ENCODE data around the gene PCBD1. TPM values are rescaled to one million over a fixed set of nuclear protein-coding genes. Genes with fewer than 3 reads are reported as not detected.

The PCBD1 gene
- total and polyA plus RNA-seq, 2 experiments from 2014 or later = 33.3 to 78.5 TPM

- TF ChIP-seq STAT1 (IDR thresholded peaks at IDR 0.05; ENCODE audit: unreplicated experiment) (no peak), ZNF462 (CRISPR knock-in tag; IDR thresholded peaks at IDR 0.05) (no peak), EZH2phosphoT487 (IDR thresholded peaks at IDR 0.05; ENCODE audit: unreplicated experiment) (no peak), JUNB (IDR thresholded peaks at IDR 0.05; ENCODE audit: unreplicated experiment) (no peak), ETS1 (IDR thresholded peaks at IDR 0.05) (no peak), ZNF114 (CRISPR knock-in tag; IDR thresholded peaks at IDR 0.05) (no peak)
Measured at GRCh38 chr10:70936111-70936510, 47.7 kb upstream of the PCBD1 start (continued).

- H3K27ac ChIP-seq (ENCODE audit: low read depth) = no peak overlapping the region
- no peak overlapping the region for H2AFZ ChIP-seq
- no peaks in the 10 kb centered on the region for H4K20me1 ChIP-seq (replicated peaks; ENCODE audit: insufficient read depth)
- no peak overlapping the region for H3K4me3 ChIP-seq
- DNase-seq (ENCODE audit: low spot score) = no peak
- no peaks in the 10 kb centered on the region for H3K9me3 Mint-ChIP-seq
- H3K27ac Mint-ChIP-seq = no peak overlapping the region
- H3K4me2 ChIP-seq = no peak overlapping the region
- no peaks in the 10 kb centered on the region for H3K4me1 ChIP-seq (ENCODE audit: insufficient read depth)
- H3K4me1 Mint-ChIP-seq = 0 out of 3 replicates have a peak, but pooled peaks cover 2% of the 10 kb centered on the region
- H3K9me2 ChIP-seq (ENCODE audit: insufficient read depth) = no peaks in the 10 kb centered on the region
- peaks cover 2% of the 10 kb centered on the region for H3K27me3 Mint-ChIP-seq (ENCODE audit: insufficient read depth, low read depth, poor library complexity)
- H3K36me3 Mint-ChIP-seq (ENCODE audit: low read depth) = no peaks in the 10 kb centered on the region
- no peaks in the 10 kb centered on the region for H3K79me2 ChIP-seq (replicated peaks; ENCODE audit: insufficient read depth)
- no peak for ATAC-seq
- H3K27me3 ChIP-seq (ENCODE audit: insufficient read depth) = no peaks in the 10 kb centered on the region
- no peak overlapping the region for H3K4me3 Mint-ChIP-seq
- no peaks in the 10 kb centered on the region for H3F3A ChIP-seq (replicated peaks; ENCODE audit: low read depth)
- no peaks in the 10 kb centered on the region for H3K36me3 ChIP-seq (ENCODE audit: insufficient read depth)
- TF ChIP-seq POLR2AphosphoS5 (IDR thresholded peaks at IDR 0.05; ENCODE audit: low read depth) (no peak), CTCF (conservative IDR thresholded peaks at IDR 0.05; ENCODE audit: low read depth in 2 of 2) (no peak), NANOG (IDR thresholded peaks at IDR 0.05; ENCODE audit: borderline replicate concordance) (no peak), JUNB (IDR thresholded peaks at IDR 0.05; ENCODE audit: unreplicated experiment) (no peak)
Measured at GRCh38 chr10:70935631-70936030, 47.3 kb upstream of the PCBD1 start.

All from GM23338 (cell line).